Endothelial cell of coronary artery (primary cell): Measurements from ENCODE around the gene ABCC10. TPM values are rescaled to one million over a fixed set of nuclear protein-coding genes. Genes with fewer than 3 reads are reported as not detected.

Source experiments
- total RNA-seq: library from RNA; depleted of rRNA; stranded (reverse); fragments of >200 nt; gene quantifications from 2 replicates; pipeline ENCODE4 v1.2.3, GENCODE V29; 2014

ABCC10 gene
- 12.7 and 22.5 TPM in 2 replicates for total RNA-seq

GRCh38 chr6:43427406-43428111 lies at the start of gene ABCC10:
Gene ABCC10 (plus strand): TSS chr6:43427541. CDS start chr6:43427979, 438 bp downstream.

GRCh38 chr6:43455531-43456428 lies 28.4 kb downstream of the ABCC10 start, which contains the start of gene DLK2:
Gene DLK2 (minus strand): TSS chr6:43455548. CDS start chr6:43454825, 723 bp downstream.

GRCh38 chr6:43477235-43478007 lies 50.1 kb downstream of the ABCC10 start, which contains the start of gene TJAP1:
Gene TJAP1 (plus strand): TSS chr6:43477570. CDS start chr6:43499002, 21,432 bp downstream.

Other genes starting within 250 kb of the ABCC10 start
- gene CUL9, start 245.3 kb upstream of the ABCC10 start, total RNA-seq = 19.7 and 30.1 TPM in 2 replicates
- 32.0 and 54.7 TPM in 2 replicates for gene DNPH1, start 198.1 kb upstream of the ABCC10 start, total RNA-seq
- gene TTBK1, start 184.1 kb upstream of the ABCC10 start, total RNA-seq = under 0.01 and 0.09 TPM in 2 replicates
- not detected in 2 replicates for gene SLC22A7, start 129.3 kb upstream of the ABCC10 start, total RNA-seq
- gene CRIP3, start 118.7 kb upstream of the ABCC10 start, total RNA-seq = not detected in 2 replicates
- 4.1 and 5.4 TPM in 2 replicates for gene ZNF318, start 57.9 kb upstream of the ABCC10 start, total RNA-seq
- 0.09 and 0.28 TPM in 2 replicates for gene DLK2, start 28.0 kb downstream of the ABCC10 start, total RNA-seq
- 8.5 and 10.7 TPM in 2 replicates for gene TJAP1, start 50.0 kb downstream of the ABCC10 start, total RNA-seq
- gene LRRC73, start 82.8 kb downstream of the ABCC10 start, total RNA-seq = 0.18 and 0.19 TPM in 2 replicates
- gene YIPF3, start 89.4 kb downstream of the ABCC10 start, total RNA-seq = 97.6 and 107 TPM in 2 replicates
- gene POLR1C, start 89.5 kb downstream of the ABCC10 start, total RNA-seq = 35.0 and 42.1 TPM in 2 replicates
- 25.6 and 30.2 TPM in 2 replicates for gene XPO5, start 148.5 kb downstream of the ABCC10 start, total RNA-seq
- 18.8 and 24.4 TPM in 2 replicates for gene POLH, start 148.6 kb downstream of the ABCC10 start, total RNA-seq
- gene GTPBP2, start 201.7 kb downstream of the ABCC10 start, total RNA-seq = 34.1 and 51.3 TPM in 2 replicates
- 19.1 and 23.6 TPM in 2 replicates for gene MAD2L1BP, start 208.3 kb downstream of the ABCC10 start, total RNA-seq
- gene RSPH9, start 217.5 kb downstream of the ABCC10 start, total RNA-seq = 0.09 and 0.19 TPM in 2 replicates